ENCODE results near the gene ZMYM4.

ZMYM4 gene

GRCh38 chr1:35274197-35274596 is 5.7 kb downstream of the ZMYM4 start:
- DNase-seq (ENCODE audit: low read depth in 2 of 3, low spot score in 2 of 3), result no peak

GRCh38 chr1:35278886-35279554 is 10.5 kb downstream of the ZMYM4 start:
- no peak for DNase-seq (ENCODE audit: low read depth in 2 of 3, low spot score in 2 of 3)

- no peak for DNase-seq (ENCODE audit: low read depth in 2 of 3, low spot score in 2 of 3)
Observed at GRCh38 chr1:35279555-35279904, 11.0 kb downstream of the ZMYM4 start.

DNA sequence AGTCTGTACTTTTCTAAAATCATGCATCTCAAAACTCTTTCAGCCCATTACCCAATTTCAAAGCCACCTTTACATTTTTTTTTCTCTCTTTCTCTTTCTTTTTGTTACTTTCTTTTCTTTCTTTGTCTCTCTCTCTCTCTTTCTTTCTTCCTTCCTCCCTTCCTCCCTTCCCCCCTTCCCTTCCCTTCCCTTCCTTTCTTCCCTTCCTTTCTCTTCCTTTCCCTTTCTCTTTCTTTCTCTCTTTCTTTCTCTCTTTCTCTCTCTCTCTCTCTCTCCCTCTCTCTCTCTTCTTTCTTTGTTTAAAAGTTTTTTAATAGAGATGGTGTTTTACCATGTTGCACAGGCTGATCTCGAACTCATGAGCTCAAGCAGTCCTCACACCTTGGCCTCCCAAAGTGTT is 11.5 kb downstream of the ZMYM4 start:
- DNase-seq (ENCODE audit: low read depth in 2 of 3, low spot score in 2 of 3), result no peak

DNA sequence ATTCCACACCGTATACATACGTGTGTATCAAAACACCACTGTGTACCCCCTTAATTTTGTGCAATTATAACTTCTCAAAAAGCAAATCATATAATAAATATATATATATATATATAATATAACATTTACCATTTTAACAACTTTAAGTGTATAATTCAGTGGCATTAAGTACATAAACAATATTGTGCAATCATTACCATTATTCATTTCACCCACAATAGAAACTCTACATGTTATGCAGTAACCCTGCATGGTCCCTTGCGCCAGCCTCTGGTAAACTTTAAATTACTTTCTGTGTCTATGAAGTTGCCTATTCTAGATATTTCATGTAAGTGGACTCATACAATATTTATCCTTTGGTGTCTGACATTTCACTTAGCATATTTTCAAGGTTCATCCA is 13.1 kb downstream of the ZMYM4 start:
- DNase-seq (ENCODE audit: low read depth in 2 of 3, low spot score in 2 of 3), result no peak

DNA sequence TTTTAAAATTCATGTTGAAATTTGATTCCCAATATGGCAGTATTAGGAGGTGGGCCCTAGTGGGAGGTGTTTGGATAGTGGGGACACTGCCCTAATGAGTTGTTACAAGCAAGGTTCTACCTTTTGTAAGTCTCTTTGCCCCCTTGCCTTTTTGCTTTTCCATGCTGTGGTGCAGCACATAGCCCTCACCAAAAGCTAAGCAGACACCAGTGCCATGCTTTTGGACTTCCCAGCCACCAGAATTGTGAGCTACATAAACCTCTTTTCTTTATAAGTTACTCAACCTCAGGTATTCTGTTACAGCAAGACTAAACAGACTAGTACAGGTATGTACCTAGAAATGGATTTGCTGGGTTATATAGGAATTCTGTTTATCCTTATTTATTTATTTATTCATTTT is 13.7 kb downstream of the ZMYM4 start:
- DNase-seq (ENCODE audit: low read depth in 2 of 3, low spot score in 2 of 3), result no peak

DNA sequence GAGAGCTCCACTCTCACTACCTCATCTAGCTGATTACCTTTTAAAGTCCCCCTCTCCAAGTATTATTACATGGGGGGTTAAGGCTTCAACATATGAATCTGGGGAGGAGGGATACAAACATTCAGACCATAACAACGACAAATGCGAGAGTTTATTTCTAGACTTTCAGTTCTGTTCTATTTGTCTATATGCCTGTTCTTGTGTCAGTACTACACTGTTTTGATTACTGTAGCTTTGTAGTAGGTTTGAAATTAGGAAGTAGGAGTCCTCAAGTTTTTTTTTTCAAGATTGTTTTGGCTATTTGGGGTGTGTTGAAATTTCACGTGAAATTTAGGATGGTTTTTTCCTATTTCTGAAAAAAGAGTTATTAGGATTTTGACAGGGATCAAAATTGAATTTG is 16.3 kb downstream of the ZMYM4 start:
- no peak for DNase-seq (ENCODE audit: low read depth in 2 of 3, low spot score in 2 of 3)

DNA sequence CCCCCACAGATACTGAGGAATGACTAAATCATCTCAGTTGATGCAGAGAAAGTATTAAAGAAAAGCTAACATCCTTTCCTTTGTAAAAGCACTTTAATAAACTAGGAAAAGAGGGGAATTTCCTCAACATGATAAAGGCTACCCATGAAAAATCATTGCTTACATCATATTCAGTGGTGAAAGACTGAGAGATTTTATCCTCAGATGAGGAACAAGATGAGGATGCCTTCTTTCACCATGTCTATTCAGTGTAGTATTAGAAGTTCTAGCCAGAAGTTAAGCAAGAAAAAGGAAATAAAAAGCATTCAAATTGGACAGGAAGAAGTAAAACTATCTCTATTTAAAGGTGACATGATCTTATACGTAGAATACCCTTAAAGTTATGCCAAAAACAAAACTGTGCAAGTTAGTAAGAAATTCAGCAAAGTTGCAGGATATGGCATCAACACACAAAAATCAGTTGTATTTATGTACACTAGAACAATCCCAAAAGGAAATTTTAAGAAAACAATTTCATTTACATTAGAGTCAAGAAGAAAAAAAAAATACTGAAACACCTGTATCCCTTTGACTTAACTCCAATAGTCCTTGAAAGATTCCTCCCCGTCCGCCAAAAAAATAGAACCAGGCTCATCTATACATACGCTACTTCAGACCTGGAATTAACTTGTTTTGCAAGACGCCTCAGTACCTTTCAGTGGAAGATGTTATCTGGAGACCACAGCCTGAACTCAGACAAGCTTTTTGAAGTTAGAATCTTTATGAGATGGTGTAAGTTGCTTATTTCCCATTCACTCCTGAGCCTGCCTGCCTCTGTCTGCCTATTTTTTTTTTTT is 17.5 kb downstream of the ZMYM4 start:
- no peak for DNase-seq (ENCODE audit: low read depth in 2 of 3, low spot score in 2 of 3)

DNA sequence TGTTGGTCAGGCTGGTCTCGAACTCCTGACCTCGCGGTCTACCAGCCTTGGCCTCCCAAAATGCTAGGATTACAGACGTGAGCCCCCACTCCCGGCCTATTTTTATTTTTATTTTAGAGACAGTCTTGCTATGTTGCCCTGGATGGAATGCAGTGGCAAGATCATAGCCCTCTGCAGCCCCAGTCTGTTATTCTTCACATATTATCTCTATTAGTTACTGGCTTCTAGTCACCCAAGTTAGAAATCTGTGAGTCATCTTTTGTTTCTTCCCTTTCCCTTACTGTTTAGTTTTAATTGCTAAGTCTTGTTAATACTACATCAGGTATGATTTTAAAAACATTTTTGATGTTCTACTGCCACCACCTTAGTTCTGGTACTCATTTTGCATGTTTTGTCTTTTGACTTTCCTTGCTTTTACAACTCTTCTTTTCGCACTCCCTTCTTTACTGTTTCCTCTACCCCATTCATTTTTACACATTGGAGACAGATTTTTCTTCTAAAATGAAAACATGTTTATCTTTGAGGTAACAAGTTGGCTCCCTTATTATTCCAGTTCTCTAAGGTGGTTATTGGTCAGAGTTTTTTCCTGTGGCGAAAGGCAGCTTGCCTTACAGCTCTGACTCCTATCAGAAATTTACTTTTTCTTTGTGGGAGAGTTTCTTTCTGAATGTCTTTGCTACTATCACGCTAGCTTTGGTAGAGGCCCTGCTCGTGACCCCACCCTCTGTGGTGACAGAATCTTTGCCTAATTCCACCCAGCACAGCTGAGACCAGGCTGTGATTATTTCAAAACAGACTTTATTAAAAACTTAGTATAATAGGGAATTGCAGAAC is 19.5 kb downstream of the ZMYM4 start:
- DNase-seq (ENCODE audit: low read depth in 2 of 3, low spot score in 2 of 3), result no peak

DNA sequence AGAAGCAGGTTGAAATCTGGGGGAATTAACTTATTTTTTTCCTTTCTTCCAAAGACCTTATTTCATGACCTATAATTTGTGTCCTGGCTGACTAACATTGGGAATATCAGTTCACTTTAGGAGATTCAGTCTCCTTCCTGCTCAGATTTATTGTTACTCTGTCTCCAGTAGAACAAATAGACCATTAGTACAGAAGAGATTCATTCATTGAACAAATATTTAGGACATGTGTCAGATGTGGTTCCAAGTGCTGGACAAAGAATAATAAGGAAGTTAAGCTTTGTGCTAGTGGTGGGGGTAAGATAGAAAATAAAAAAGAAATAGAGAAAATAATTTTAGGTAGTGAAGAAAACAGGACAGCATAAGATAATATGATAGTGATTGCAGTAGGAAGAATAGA is 20.3 kb downstream of the ZMYM4 start:
- DNase-seq (ENCODE audit: low read depth in 2 of 3, low spot score in 2 of 3), result no peak

GRCh38 chr1:35290452-35290851 is 21.9 kb downstream of the ZMYM4 start:
- DNase-seq (ENCODE audit: low read depth in 2 of 3, low spot score in 2 of 3), result no peak

DNA sequence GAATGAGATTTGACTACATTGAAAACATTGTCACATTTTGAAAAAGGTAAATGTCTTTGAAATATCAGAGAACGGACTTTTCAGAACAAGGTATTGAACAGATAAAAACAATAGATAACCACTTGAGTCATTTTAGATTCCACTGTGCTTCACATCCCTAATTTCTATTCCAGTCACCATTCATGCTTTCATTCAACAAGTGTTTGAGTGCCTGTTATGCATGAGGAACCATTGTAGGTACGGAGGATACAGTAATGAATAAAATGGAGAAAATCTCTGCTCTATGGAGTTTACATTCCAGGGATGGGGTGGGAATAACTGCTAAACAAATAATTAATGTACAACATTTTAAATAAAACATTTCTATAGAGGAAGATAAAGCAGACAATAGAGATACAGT is 26.3 kb downstream of the ZMYM4 start:
- DNase-seq (ENCODE audit: low read depth in 2 of 3, low spot score in 2 of 3), result no peak

DNA sequence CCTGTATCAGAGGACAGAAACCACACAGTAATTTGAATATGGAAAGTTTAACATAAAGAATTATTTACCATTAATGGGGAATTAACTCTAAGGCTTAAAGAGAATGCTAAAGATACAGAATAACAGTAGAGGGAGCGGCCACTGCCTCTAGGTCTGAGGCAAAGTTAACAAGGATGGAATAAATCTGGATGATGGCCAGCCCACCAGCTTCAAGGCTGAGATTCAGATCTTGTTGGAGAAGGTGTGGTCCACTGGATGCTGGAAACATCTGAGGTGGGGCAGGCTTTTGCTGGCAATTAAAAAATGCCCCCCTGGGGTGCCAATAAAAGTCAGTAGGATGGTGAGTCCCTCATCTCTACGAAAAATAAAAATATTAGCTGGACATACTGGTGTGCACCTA is 29.4 kb downstream of the ZMYM4 start:
- DNase-seq (ENCODE audit: low read depth in 2 of 3, low spot score in 2 of 3), result no peak

GRCh38 chr1:35298464-35298863 is 30.0 kb downstream of the ZMYM4 start:
- no peak for DNase-seq (ENCODE audit: low read depth in 2 of 3, low spot score in 2 of 3)

DNA sequence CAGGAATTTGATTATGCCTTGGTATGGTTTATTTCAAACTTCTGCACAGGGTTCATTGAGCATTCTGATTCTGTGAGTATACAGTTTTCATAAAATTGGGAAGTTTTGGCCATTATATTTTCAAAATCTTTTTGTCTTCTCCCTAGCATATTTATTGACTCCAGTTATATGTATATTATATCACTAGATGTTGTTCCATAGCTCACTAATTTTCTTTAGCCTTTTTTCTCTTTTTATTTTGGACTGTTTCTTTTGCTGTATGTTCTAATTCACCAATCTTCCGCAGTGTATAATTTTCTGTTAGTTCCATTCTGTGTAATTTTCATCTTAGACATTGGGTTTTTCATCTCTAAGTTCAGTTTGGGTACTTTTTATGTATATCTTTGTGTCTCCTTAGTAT is 31.9 kb downstream of the ZMYM4 start:
- DNase-seq (ENCODE audit: low read depth in 2 of 3, low spot score in 2 of 3), result no peak

- DNase-seq (ENCODE audit: low read depth in 2 of 3, low spot score in 2 of 3), result no peak
Observed at GRCh38 chr1:35301674-35302392, 33.3 kb downstream of the ZMYM4 start.

- no peak for DNase-seq (ENCODE audit: low read depth in 2 of 3, low spot score in 2 of 3)
Observed at GRCh38 chr1:35305383-35305782, 36.9 kb downstream of the ZMYM4 start.

GRCh38 chr1:35315649-35316048 is 47.1 kb downstream of the ZMYM4 start:
- no peak for DNase-seq (ENCODE audit: low read depth in 2 of 3, low spot score in 2 of 3)

DNA sequence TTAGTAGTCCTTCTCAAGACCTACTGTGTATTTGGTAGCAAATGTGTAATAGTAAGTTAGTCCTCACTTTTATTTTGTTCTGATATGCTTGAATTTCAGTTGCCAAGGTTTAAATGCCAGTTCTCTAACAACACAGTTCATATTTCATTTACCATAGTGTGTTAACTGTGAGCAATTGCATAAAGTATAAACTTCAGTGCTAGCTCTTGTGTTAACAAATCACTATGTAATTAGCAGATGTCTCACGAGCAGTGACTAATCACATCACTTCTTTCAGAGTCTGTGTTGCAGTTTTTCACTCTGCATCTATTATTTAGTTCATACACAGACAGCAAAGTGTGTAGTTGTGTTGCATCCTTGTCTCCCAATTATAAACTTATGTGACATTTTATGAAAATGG is 47.8 kb downstream of the ZMYM4 start:
- DNase-seq (ENCODE audit: low read depth in 2 of 3, low spot score in 2 of 3), result no peak

- no peak for DNase-seq (ENCODE audit: low read depth in 2 of 3, low spot score in 2 of 3)
Observed at GRCh38 chr1:35319988-35320713, 51.6 kb downstream of the ZMYM4 start.

DNA sequence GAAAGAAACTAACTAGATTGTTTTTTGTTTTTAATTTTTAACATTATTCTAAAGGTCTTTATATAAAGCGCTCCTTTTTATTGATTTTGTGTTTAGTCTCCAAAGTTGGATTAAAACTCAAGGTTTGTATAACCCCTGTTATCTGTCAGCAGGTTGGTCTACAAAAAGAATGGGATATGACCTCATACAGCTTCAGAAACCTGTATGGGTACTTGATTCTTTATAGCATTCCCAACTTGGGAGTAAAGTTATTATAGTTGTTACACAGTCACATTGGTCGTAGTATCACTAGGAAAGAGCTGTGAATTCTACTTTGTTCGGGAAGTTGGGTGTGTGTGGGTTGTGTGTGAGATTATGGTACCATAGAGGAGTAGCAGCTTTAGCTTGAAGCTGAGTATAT is 52.4 kb downstream of the ZMYM4 start:
- no peak for DNase-seq (ENCODE audit: low read depth in 2 of 3, low spot score in 2 of 3)

All from activated CD8-positive, alpha-beta memory T cell treated with anti-CD3 and anti-CD28 coated beads for 48 hours (primary cell).